HUES64 (cell line): ENCODE results near the gene LMF2.

ENCODE experiments used
- H3K27ac ChIP-seq: 2 replicates; pipeline ENCODE4 v1.7.0; 2013; ENCODE audit warnings: low read depth, low read length, inconsistent platforms
- H3K27me3 ChIP-seq: 2 replicates; pipeline ENCODE4 v1.6.1; 2013; ENCODE audit warnings: mild to moderate bottlenecking, low read length; ENCODE audit not compliant: insufficient read depth
- H3K36me3 ChIP-seq: 2 replicates; pipeline ENCODE4 v1.6.1; 2013; ENCODE audit warnings: mild to moderate bottlenecking, low read length; ENCODE audit not compliant: insufficient read depth
- H3K4me1 ChIP-seq: 2 replicates; pipeline ENCODE4 v1.6.1; 2013; ENCODE audit warnings: mild to moderate bottlenecking, low read length, moderate library complexity; ENCODE audit not compliant: insufficient read depth
- H3K4me3 ChIP-seq: 2 replicates; pipeline ENCODE4 v1.5.1; 2013; ENCODE audit warnings: mild to moderate bottlenecking, low read length, moderate library complexity
- H3K9ac ChIP-seq: 2 replicates; pipeline ENCODE4 v1.6.1; 2013; ENCODE audit warnings: mild to moderate bottlenecking, low read depth, low read length
- H3K9me3 ChIP-seq: 2 replicates; pipeline ENCODE4 v1.6.1; 2013; ENCODE audit warnings: low read depth, low read length; ENCODE audit not compliant: insufficient read depth
- WGBS: fragments of 150-250, 120-280 bp; methylation state at CpG from one replicate; pipeline ENCODE4 v1.1.7; 2013; ENCODE audit warnings: missing lambda C conversion rate; 5-methylcytosine and 5-hydroxymethylcytosine counted together

LMF2 gene

DNA sequence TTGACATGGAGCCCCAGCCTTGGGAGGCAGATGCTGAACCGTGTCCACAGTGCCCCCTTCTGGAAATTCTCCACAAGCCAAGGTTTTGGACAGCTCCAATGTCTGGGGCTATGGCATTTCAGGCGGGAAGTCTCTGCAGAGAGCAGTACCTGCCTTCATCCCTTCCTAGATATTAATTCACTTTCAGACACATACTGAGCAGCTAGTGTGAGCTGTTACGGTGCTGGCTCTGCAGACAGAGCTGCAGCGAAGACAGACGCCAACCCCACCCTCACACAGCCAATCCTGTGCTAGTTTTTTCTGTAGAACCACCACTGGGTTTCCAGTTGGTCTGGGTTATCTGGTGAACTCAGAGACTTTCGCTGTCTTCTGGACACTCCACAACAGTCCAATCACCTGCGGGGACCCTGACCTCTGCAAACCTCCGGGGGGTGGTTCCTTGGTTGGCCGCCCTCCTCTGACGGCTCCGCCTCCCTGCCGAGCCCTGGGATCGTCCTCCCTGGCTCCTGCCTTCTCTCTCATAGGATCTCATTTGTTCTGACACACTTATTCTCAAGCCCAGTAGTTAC, 9.1 kb downstream of the LMF2 start:
- WGBS = 18% methylated on average over 13 of the region's 13 CpGs
- no peaks in the 10 kb centered on the region for H3K4me1 ChIP-seq
- no peak overlapping the region for H3K9ac ChIP-seq
- no peak overlapping the region for H3K27ac ChIP-seq
- no peaks in the 10 kb centered on the region for H3K36me3 ChIP-seq
- H3K9me3 ChIP-seq = no peaks in the 10 kb centered on the region
- no peak overlapping the region for H3K4me3 ChIP-seq
- no peaks in the 10 kb centered on the region for H3K27me3 ChIP-seq

DNA sequence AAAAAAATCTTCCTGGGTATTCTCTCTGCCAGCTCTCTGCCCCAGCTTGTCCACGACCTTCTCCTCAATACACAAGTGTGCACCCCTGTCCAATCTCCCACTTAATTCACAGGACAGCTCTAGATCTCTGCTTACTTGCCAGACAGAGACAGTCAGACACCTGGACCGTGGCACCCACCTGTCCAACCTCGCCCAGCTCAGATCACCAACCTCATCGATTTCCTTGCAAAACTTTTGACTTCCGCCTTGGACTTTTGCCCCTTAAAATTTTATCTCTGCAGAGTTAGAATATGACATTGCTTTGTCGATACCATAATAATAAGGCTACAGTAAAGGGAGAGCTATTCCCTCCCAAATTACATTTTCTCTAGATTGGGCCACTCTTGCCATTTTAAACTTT, 10.4 kb downstream of the LMF2 start:
- WGBS = 92% methylated on average over 6 of the region's 6 CpGs
- H3K9ac ChIP-seq = no peak overlapping the region
- H3K4me1 ChIP-seq = no peaks in the 10 kb centered on the region
- no peaks in the 10 kb centered on the region for H3K9me3 ChIP-seq
- H3K4me3 ChIP-seq = no peak overlapping the region
- no peaks in the 10 kb centered on the region for H3K27me3 ChIP-seq
- H3K27ac ChIP-seq = no peak overlapping the region
- H3K36me3 ChIP-seq = no peaks in the 10 kb centered on the region

DNA sequence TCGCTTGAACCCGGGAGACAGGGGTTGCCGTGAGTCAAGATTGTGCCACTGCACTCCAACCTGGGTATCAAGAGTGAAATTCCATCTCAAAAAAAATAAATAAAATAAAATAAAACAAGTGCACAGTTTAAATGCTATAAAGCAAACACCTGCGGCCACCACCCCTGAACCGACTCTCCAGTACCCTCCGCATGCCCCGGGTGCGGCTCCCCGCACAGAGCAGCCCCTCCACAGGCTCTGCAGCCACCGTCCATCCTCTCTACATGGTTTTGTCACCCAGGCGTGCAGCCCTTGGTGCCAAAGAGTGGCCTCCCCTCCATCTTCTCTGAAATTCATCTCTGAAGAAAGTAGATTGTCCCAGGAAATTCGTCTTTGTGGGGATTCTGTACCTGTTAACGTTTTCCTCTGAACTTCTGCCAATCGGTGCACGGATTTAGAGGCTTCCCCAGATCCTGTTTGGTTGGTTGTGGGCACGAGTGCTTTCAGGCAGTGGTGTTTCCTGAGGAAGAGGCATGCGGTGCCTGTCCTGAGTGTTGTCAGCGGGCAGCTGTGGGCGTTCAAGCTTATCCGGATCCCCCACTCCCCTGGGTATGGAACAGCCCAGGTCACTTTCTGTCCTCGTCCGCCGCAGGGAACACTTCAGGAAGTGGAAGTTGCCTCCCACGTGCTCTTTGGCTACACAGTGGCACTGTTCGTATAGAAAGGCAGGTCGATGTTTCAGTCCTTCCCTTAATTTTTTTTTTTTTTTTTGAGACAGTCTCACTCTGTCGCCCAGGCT, 16.8 kb downstream of the LMF2 start:
- no peaks in the 10 kb centered on the region for H3K9me3 ChIP-seq
- no peaks in the 10 kb centered on the region for H3K36me3 ChIP-seq
- H3K4me1 ChIP-seq = no peaks in the 10 kb centered on the region
- H3K27ac ChIP-seq = no peak overlapping the region
- WGBS = 91% methylated on average over 27 of the region's 27 CpGs
- no peak overlapping the region for H3K9ac ChIP-seq
- no peak overlapping the region for H3K4me3 ChIP-seq
- H3K27me3 ChIP-seq = no peaks in the 10 kb centered on the region

DNA sequence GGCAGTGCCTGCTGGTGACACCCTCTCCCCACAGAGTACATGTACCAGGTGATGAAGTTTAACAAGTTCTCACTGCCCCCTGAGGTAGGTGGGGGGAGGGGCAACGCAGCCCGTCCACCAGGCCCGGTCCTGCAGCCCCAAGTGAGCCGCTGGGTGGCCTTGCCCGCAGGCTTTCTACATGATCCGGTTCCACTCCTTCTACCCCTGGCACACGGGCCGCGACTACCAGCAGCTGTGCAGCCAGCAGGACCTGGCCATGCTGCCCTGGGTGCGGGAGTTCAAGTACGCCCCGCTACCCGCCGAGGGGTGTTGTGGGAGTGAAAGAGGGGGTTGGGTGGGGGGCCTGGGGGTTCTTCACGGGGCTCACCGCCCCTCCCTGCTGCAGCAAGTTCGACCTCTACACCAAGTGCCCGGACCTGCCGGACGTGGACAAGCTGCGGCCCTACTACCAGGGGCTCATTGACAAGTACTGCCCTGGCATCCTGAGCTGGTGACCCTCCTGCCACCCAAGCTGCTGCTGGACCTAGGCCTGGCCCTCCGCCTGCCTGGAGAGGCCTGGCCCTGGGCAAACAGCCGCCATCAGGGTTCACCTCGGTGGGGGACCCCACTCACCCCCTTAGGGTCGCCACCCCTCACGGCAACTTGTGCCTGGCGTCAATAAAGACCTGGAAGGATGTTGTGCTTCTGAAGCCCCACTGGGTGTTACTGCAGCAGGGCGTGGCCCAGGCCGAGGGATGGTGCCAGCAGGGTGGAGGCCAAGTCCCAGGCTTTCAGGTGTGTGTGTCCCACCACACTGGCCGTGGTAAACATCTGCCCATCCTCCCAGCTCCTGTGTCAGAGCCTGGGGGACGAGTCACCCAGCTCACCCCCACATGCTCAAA, 17.9 kb downstream of the LMF2 start:
- Histone ChIP-seq H3K9ac (no peak overlapping the region), H3K9me3 (no peaks in the 10 kb centered on the region), H3K4me3 (no peak overlapping the region), H3K27me3 (no peaks in the 10 kb centered on the region), H3K27ac (no peak overlapping the region), H3K36me3 (no peaks in the 10 kb centered on the region), H3K4me1 (no peaks in the 10 kb centered on the region)
- WGBS = 93% methylated on average over 31 of the region's 31 CpGs

DNA sequence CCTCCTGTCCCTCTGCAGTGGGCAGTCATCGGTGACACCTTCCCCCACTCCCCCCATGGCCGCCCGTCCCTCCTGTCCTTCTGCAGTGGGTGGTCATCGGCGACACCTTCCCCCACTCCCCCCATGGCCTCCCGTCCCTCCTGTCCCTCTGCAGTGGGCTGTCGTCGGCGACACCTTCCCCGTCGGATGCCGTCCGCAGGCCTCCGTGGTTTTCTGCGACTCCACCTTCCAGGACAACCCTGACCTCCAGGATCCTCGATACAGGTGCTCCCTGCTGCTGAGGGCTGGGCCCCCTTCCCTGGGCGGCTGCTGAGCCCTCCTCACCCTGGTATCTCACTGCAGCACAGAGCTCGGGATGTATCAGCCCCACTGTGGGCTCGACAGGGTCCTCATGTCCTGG, 18.6 kb downstream of the LMF2 start:
- Histone ChIP-seq H3K4me1 (no peaks in the 10 kb centered on the region), H3K9ac (no peak overlapping the region), H3K4me3 (no peak overlapping the region), H3K9me3 (no peaks in the 10 kb centered on the region), H3K36me3 (no peaks in the 10 kb centered on the region), H3K27me3 (no peaks in the 10 kb centered on the region), H3K27ac (no peak overlapping the region)
- 85% methylated on average over 19 of the region's 19 CpGs for WGBS

DNA sequence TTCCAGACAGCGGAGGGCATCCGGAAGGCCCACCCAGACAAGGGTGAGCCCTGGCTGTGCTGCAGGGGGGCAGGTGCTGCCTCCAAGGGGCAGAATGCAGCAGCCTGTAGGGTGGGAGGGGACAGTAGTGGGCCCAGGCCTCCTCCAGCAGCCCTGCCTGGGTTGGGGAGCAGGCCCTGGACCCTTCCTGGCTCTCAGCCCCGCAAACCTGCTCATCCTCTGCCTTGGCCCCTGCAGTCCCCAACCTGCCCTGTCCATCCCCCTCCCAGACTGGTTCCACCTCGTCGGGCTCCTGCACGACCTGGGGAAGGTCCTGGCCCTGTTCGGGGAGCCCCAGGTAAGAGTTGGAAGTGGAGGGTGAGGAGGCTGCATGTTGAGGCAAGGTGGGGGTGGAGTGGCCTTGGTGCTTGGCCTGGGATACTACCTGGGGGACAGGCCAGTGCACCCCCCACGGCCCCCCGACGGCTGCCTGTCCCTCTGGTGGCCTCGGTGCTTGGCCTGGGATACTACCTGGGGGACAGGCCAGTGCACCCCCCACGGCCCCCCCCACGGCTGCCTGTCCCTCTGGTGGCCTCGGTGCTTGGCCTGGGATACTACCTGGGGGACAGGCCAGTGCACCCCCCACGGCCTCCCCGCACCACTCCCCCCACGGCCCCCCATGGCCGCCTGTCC, 19.4 kb downstream of the LMF2 start:
- Histone ChIP-seq H3K9me3 (no peaks in the 10 kb centered on the region), H3K27ac (no peak overlapping the region), H3K4me1 (no peaks in the 10 kb centered on the region), H3K9ac (no peak overlapping the region), H3K27me3 (no peaks in the 10 kb centered on the region), H3K36me3 (no peaks in the 10 kb centered on the region), H3K4me3 (no peak overlapping the region)
- 86% methylated on average over 18 of the region's 18 CpGs for WGBS

DNA sequence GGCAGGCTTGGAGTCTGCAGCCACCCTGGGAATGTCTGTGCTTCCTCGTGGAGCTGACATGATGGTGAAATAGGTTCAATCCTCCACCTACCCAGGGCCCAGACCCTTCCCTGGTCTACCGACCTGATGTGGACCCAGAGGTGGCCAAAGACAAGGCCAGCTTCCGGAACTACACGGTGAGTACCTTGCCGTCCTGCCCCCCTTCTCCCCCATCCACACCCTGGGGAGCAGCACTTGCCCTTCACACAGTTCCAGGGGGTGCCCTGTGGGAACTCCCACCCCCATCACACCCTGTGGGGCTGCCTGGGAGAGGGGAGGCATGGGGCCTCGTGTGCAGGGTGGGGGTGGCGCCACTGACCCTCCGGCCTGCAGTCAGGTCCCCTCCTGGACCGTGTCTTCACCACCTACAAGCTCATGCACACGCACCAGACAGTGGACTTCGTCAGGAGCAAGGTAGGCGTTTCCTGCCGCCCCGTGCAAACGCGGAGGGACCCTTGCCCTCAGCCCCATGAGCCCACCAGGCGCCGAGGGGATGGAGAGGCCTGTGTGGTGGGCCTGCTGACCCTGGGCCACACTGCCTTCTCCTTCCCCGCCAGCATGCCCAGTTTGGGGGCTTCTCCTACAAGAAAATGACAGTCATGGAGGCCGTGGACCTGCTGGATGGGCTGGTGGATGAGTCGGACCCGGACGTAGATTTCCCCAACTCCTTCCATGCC, 20.1 kb downstream of the LMF2 start:
- no peaks in the 10 kb centered on the region for H3K27me3 ChIP-seq
- no peaks in the 10 kb centered on the region for H3K4me1 ChIP-seq
- no peaks in the 10 kb centered on the region for H3K9me3 ChIP-seq
- WGBS = 91% methylated on average over 23 of the region's 23 CpGs
- no peak overlapping the region for H3K27ac ChIP-seq
- no peak overlapping the region for H3K9ac ChIP-seq
- no peaks in the 10 kb centered on the region for H3K36me3 ChIP-seq
- H3K4me3 ChIP-seq = no peak overlapping the region

DNA sequence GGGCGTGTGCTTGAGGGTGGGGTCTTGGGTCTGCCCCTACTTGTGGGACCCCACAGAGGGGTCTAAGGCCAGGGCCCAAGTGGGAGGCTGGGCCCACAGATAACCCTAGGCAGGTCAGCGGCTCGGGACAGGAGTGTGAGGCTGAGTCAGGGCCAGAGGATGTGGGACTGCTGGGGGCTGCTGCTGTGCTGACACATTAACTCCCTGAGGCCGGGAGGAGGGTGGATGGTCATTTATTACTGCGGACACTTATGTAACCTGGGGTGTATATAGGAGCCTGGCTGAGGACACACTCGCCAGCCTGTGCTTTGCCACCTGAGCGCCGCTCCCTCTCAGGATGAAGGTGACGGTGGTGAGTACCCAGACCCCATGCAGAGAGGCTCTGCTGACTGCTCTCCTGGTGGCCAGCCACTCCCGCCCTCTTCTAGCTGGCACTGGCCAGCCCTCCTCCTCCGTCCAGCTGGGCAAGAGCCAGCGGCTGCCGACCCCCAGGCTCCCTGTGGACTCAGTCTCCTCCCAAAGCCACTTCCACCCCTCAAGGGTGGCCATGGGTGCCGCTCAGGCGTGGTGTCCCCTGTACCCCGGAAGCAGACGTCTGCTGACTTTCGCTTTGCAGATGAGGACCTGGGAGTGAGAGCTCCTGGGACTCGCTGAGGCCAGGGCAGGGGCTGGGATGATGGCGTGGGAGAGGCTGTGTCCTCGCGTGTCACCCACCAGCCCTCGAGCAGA, 20.8 kb downstream of the LMF2 start, which contains the start of gene MIOX:
TSS of gene MIOX (plus strand) at position 299 of the 729 bp plus-strand sequence. CDS start at position 338, 39 bp downstream.
- no peak within 1 kb of the TSS for H3K27ac ChIP-seq

DNA sequence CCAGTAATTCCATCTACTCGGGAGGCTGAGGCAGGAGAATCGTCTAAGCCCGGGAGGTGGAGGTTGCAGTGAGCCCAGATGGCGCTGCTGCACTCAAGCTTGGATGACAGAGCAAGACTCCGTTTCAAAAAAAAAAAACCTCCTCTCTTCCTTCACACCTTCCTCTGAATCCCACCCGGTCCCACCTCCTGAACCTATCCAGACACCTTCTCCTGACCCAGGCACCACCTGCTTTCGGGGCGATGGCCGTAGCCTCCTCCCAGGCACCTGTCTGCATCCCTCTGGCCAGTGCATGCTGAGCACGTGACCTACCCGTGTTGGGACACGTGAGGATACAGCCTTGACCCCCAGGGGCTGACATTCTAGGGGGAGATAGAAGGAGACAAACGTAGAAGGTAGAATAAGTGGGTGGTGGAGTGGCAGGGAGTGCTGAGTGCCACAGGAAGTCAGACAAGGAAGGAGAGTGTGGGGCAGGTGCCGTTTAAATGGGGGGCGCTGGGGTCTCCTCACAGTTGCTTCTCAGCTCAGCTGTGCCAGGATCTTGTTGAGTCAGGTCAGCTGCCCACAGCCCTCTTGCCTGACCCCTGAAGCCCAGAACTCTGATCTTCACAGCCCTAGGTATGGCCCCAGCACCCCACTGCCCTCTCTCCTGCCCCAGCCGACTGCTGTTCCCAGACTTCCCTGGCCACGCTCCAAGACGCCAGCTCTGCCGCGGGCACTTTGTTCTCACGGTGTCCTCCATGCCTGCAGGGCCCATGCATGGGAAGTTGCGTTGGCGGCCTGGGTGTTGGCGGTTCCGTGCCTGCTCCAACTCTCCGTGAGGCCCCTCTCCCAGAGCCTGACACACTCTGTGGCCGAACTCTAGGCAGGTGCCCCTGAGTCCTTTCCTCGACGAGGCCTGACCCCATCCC, 22.0 kb downstream of the LMF2 start:
- WGBS = 82% methylated on average over 29 of the region's 29 CpGs
- H3K9ac ChIP-seq = no peak overlapping the region
- no peaks in the 10 kb centered on the region for H3K4me1 ChIP-seq

More for the DNA sequence above, 20.8 kb downstream of the LMF2 start, which contains the start of gene MIOX:
- Histone ChIP-seq H3K4me1 (no peaks in the 10 kb centered on the region), H3K27me3 (peaks cover 3% of the 10 kb centered on the region), H3K36me3 (no peaks in the 10 kb centered on the region), H3K4me3 (no peak within 1 kb of the TSS), H3K9ac (no peak within 1 kb of the TSS), H3K9me3 (no peaks in the 10 kb centered on the region)
- 75% methylated on average over 23 of the region's 23 CpGs for WGBS

More for the DNA sequence above, 22.0 kb downstream of the LMF2 start:
- Histone ChIP-seq H3K4me3 (no peak overlapping the region), H3K27ac (no peak overlapping the region), H3K9me3 (no peaks in the 10 kb centered on the region), H3K27me3 (peaks cover 12% of the 10 kb centered on the region), H3K36me3 (no peaks in the 10 kb centered on the region)
